Measurements from ENCODE around the gene ZNF408.

ZNF408 gene

DNA sequence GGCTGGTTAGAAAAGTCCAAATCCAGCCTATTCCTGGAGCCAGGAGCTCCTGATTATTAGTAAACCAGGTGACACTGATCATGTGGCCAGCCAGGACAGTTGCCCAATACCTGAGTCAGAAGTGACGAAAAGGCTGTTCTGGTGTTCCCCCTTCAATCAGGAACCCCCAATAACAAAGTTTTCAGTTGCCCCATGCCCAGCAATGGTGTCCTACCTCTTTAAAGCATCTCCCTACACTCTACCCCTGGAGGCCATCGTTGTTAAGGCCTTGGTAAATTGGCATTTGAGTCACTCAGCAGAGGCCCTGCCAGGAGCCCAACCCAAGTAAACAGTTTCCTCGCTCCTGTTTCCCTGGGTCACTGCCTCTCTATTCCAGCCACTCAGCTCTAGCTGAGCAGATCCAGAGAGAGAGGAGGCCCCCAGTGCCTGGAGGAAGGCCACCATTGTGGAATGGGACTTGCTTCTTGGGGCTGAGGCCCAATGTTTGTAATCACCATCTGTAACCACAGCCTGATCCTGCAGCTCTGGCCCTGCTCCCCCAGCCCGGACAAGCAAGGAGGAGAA, 25.5 kb upstream of the ZNF408 start:
- in situ Hi-C loops (cut with MboI; ENCODE audit: low sequenced_read_pairs) = no loop called here

DNA sequence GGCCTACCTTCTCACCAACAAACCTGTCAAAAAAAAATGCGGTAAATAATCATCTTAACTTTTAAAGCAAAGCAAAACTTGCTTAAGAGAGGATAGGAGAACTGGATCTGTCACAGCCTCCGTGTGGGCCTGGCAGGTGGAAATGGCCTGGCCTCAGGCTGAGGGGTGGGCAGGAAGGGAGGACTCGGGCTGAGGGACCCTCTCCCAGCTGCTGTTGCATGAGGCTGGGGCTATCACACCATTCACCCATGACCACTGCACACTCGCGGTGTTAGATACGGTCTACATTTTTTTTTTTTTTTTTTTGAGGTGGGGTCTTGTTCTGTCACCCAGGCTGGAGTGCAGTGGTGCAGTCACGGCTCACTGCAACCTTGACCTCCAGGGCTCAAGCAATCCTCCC, 24.9 kb upstream of the ZNF408 start:
- in situ Hi-C loops (cut with MboI; ENCODE audit: low sequenced_read_pairs) = no loop called here

DNA sequence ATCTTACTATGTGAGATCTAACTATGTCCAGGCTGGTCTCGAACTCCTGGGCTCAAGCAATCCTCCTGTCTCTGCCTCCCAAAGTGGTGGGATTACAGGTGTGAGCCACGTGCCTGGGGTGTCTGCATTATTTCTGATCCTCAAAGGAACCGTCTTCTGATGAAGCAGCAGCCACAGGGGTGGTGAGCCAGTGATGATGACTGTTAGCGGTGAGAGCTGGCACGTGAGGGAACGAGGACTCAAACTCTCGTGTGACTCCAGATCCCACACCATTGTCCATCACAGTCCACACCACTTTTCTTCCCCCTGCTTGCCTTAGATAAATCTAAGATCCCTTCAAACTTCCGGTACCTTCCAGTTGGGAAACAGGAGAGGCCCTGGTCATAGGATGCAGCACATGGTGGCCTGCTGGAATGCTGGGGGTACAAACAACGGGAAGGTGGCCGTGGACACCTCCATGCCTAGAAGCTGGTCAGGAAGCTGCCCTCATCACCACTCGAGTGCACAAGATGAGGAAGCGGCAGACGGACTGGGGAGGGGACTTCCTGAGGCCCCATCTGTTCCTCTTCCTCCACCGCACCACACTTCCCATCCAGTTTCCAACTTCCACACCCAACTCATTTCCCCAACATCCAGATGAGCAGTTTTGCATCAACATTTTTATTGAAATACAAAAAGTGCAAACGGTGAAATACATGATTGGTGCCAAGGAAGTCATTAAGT, 24.2 kb upstream of the ZNF408 start:
- in situ Hi-C loops (cut with MboI; ENCODE audit: low sequenced_read_pairs) = no loop called here

DNA sequence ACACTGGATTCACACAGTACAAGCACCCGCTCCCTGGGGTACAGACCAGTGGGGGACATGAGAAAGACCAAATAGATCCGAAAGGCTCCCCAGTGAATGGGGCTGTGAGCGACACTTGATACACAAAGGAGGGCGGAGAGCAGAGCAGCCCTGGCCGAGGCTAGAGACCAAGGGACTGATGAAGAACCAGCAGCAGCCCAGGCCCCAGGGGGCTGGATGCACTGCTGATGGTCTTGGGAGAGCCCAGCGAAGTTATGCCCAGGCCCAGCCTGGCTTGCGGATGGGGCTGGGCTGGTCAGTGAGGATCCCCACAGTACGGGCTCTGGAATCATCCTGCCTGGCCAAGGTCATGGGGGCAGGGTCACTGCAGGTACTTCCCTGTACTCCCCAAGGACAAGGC, 23.7 kb upstream of the ZNF408 start:
- in situ Hi-C loops (cut with MboI; ENCODE audit: low sequenced_read_pairs) = no loop called here

DNA sequence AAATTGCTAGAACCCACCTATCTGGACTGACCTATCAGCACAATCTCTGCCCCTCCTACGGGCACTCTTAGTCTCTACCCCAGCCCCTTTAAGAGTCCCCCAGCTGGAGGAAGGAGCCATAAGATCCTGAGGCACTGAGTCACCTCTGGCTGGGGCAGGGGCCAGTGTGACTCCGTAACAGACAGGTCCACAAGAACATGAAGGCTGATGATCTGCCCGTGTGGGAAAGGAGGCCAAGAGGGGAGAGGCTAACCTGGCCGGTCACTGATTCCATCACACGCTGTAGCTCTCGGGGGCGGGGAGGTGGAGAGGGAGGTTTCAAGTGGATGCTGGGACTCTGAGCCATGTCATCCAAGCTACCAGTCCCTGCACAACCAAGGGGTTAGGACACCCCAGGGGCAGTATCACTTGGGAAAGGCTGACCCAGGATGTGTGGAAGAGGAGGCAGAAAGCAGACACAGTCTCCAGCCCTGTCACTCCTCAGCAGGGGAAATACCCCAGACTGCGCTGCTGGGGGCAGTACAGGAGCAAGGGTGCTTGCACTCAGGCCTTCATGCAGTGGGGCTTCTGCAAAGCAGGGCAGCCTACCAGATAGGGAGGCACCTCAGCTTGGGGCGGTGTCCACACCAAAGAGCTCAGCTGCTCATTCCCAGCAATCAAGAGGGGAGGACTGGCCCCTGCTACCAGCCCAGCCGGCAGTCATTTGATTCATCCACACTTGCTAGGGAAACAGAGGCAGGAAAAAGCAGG, 22.7 kb upstream of the ZNF408 start:
- in situ Hi-C loops (cut with MboI; ENCODE audit: low sequenced_read_pairs) = no loop called here

DNA sequence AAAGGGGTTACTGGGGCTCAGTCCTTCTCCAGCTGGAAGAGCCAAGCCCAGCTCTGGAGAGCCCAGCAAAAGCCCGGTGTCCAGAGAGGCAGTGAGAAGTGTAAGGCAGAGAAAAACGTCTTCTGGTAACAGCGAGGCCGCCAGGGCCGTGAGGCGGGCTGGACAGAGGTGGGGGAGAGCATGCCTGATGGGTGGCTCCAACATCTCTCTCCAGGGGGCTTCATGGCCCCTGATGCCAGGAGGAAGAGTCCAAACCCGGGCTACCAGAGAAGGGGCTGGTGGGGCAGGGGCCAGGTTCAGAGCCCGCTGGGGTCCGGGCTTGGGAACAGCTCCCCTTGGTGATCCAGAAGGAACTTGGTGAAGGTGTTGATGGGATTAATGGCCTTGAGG, 22.1 kb upstream of the ZNF408 start:
- in situ Hi-C loops (cut with MboI; ENCODE audit: low sequenced_read_pairs) = no loop called here

DNA sequence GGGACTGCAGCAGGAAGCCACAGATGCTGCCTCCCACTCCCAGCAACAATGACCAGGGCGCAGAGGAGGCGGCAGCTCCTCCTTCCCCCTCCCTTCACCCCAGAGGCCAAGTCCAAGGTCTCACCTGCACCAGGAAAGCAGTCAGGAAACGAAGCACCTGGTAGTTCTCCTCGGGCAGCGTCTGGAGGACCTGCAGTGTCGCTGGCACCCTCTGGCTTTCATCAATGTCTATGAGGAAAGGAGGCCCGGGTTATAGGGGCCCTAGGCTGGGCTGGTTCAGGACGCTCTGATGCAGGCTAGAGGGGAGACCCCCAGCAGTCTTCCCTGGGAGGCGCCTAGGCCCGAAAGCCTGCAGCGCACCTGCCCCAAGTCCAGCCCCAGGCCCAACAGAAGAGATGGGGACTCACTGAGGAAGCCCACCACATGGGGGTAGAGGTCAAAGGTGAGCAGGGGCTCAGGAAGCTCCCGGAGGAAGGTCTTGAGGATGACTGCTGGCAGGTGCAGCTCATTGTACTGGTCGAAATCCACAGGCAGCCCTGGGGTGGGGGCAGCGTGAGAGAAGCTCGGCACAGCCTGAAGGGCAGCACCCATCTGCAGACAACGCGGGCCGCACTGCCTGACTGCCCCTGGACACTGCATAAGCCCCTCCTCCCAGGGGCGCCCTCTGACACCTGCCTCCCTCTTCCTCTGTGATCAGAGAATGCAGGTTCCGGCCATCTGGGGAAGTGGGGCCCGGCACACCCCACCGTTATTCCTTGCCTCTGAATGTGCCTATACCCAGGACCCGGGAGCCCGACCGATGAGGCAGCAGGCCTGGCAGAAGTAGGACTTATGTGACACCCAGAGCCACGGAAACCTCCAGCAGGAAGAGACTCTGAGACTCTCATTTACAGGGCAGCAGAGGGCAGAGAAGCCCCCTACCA, 21.3 kb upstream of the ZNF408 start:
- in situ Hi-C loops (cut with MboI; ENCODE audit: low sequenced_read_pairs) = no loop called here

DNA sequence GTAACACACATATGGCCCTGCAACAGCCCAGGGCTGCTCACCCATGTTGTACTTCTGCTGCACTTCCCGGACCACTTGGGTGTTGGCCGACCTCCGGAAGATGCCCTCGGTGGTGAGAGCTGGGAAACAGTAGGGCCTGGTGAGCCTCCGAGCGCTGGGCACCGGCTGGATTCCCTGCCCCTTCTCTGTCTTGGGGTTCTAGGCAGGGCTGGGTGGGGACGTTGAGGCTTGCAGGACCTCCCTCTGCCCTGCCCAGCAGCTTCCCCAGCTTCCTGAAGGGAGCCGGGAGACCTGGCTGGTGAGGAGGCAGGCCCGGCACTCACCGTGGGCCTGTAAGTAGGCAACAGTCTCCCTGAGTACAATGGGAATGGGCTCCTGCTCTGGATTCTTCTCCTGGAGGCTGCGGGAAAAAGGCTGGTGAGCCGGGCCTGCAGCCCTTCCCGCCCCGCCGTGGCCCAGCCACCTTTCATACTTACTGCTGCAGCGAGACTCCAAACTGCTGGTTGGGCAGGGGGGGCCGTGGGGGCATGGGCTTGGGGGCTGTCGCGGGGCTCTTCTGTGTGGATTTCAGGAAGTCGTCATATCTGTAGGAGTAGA, 20.6 kb upstream of the ZNF408 start:
- in situ Hi-C loops (cut with MboI; ENCODE audit: low sequenced_read_pairs) = no loop called here

DNA sequence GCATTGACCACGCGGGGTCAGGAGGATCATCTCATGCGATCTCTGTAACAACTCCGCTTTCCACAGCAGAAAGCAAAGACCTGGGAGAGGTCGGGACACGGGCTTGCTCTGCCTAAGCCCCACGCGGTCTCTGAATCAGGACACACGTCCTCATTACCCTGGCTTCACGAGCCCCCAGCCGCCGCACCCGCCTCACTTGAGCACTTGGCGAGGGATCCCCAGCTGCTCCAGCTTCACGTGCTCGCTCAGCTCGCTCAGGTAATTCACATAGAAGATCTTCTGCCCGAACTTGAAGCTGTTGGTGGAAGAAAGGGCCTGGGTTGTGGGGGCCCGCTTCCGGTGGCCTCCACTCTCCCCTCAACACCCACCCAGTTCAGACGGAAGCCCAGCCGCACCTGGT, 20.0 kb upstream of the ZNF408 start:
- in situ Hi-C loops (cut with MboI; ENCODE audit: low sequenced_read_pairs) = no loop called here

DNA sequence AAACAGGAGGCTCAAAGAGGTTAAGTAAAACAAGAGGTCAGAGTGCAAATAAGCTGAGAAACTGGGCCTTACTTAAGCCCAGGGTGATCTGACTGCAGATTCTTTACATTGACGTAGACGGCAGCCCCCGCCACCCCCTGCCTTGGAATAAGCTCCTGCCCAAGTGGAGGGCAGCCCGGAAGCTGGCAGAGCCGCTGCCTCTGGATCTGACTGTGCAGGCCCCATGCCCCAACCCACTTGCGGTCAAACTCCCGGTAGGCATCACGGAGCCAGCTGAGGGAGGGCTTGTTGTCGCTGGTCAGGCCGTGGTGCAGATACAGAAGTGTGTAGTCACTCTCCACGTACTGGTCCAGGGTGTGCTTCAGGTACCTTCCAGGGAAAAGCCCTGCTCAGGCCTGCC, 19.0 kb upstream of the ZNF408 start:
- in situ Hi-C loops (cut with MboI; ENCODE audit: low sequenced_read_pairs) = no loop called here

DNA sequence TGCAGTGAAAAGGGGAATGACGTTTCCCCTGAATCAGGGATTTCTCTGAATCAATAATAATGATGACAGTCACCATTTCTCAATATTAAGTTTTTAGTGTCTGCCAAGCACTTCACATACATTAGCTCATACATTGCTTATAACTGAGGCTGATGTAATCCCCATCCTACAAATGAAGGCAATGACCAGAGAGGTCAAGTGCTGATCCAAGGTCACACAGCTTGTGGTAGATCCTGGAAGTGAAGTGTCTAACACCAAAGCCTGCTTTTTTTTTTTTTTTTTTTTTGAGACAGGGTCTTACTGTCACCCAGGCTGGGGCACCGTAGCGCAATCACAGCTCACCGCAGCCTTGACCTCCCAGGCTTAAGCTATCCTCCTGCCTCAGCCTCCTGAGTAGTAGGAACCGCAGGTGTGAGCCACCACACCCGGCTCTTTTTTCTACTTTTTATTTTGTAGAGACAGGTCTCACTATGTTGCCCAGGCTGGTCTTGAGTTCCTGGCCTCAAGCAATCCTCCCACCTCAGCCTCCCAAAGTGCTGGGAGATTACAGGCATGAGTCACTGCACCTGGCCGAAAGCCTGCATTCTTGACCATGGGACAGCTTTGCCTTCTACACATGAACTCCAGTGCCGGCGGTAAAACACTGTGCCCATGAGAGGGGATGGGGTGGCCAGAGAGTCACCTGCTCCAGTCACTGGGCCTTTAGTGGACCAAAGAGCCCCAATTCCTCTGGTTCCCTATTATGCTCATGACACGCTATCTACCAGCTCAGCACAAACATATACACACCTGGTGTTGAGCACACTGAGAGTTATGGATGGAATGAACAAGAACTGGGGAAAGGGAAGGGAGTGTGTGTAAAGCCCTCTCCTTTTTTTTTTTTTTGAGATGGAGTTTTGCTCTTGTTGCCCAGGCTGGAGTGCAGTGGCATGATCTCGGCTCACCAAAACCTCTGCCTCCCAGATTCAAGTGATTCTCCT, 17.8 kb upstream of the ZNF408 start:
- in situ Hi-C loops (cut with MboI; ENCODE audit: low sequenced_read_pairs) = no loop called here

DNA sequence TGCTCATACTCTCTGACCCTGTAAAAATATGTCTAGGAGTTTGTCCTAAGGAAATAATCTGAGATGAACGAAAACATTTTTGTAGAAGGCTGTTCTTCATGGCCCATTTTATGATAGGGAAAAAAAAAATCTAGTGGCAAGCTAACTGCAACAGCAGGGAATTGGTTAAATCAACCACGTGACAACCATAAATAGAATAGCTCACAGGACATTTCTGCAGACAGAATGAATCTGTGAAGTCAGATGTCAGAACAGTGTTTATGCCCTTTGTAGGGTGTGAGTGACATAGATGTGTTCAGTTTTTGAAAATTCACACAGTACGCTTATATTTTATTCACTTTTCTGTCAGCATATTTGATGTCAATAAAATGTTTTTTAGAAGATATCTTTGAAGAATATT, 16.5 kb upstream of the ZNF408 start:
- in situ Hi-C loops (cut with MboI; ENCODE audit: low sequenced_read_pairs) = no loop called here

DNA sequence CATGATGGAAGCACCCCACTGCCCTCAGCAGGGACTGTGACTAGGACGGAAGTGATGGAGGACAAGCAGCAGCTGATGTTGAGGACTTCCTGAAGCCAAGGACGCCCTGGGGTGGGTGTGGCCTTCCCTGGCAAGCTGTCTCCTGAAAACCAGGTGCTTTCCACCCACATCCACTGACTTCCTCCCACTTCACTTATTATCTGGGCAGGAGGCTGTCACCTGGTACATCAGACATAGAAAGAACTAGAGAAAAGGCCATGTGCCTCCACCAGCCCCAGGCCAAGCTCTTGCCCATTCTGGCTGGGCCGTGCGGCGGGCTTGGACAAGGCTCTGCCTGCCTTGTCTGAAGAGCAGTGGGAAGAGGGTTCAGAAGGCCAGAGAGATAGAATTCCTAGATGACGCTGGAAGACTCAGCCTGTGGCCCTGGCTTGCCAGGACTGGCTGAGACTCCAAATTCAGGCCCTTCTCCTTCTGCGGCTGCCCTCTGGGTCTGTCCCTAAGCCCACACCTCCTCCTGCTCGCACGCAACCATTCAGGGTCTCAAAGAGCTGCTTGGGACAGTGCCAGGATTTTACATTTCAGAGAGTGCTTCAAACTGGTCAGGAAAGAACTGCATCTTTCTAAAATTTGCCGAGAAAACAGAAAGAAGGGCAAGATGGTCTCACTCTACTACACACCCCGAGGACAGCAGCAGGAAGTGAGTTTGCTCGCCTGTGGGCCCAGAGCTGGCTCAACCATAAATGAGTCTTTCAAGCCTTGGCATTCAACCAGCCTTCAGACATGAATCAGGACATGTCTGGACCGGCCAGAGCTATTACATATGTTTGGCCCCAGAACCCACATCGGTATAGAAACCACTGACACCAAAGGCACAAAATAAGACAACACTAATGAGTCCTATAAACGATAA, 13.7 kb upstream of the ZNF408 start:
- in situ Hi-C loops (cut with MboI; ENCODE audit: low sequenced_read_pairs) = no loop called here

DNA sequence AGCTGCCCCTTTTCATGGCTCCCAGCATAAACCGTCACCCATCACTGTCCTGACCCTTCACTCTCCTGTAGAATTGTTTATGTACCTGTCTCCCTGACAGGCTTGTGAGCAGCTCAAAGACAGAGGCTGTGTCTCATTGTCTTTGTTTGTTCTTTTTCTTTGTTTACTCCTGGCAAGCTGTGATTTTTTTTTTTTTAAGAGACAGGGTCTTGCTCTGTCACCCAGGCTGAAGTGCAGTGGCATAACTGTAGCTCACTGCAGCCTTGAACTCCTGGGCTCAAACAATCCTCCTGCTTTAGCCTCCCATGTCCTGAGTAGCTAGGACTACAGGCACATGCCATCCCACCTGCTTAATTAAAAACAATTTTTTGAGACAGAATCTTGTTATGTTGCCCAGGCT, 10.1 kb upstream of the ZNF408 start:
- in situ Hi-C loops (cut with MboI; ENCODE audit: low sequenced_read_pairs) = no loop called here

DNA sequence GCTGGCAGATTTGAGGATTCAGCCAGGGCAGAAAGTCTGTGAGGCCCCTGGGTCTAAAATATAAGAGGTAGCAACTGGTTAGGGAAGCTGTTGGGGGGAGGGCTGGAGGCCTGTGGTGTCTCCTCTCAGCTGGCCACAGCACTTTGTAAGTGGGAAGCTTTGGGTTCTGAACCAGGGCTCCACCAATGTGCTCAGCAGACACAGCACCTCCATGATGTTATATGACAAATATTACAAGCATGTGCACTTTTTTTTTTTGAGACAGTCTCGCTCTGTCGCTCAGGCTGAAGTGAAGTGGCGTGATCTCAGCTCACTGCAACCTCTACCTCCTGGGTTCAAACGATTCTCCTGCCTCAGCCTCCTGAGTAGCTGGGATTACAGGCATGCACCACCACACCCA, 8.4 kb upstream of the ZNF408 start:
- in situ Hi-C loops (cut with MboI; ENCODE audit: low sequenced_read_pairs) = no loop called here

DNA sequence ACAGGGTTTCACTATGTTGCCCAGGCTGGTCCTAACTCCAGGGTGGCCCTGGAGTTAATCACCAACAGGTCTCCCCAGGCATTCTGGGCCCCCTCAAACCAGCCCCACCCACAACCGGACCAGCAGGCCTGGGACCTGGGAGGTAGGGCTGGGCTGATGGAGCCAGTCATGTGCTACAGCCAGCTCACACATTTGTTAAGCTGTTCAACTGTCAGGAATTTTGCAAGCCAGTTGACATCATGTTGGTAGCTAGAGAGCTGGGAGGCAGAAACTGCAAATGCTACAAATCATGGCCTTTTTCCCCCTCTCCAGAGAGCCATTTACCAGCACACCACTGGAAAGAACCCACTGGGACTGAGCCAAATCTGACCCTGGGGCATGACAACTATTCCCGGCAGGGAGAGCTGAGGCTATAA, 7.2 kb upstream of the ZNF408 start:
- in situ Hi-C loops (cut with MboI; ENCODE audit: low sequenced_read_pairs) = no loop called here

DNA sequence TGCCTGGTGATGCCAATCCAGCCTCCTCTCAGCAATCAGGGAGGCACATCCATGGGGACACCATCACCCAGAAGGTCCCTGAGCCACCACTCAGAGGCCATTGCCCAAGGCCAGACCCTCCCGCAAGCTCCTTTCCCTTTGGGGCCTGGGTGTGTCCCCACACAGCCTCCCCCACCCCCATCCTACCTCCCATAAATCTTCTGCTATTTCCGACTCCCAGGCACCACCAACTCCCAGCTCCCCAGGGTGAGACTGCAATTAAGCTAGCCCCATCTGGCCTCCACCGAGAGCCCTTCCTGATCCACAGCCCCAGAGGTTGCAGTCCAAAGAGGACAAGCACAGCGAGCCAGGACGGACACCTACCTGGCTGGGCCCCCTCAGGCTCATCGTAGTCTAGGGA, 6.8 kb upstream of the ZNF408 start:
- in situ Hi-C loops (cut with MboI; ENCODE audit: low sequenced_read_pairs) = no loop called here

DNA sequence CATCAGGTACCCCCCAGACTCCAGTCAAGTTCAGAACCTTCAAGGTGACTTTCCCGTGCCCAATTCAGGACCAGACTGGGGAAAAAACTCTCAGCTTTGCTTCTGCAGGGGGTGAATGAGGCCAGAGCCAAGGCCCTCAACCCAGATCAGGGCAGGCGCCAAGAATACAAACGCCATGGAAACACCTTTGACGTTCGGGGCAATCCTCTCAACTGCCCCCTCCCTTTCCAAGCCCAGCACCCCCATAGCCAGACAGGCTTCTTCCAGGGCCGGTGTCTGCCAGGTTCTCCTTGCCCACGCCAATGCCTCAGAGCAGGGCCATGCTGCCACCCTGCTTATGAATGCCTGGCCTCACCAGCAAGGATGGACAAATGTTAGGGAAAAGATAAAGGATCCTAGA, 6.2 kb upstream of the ZNF408 start:
- in situ Hi-C loops (cut with MboI; ENCODE audit: low sequenced_read_pairs) = no loop called here
